Nephron progenitor cell (in vitro differentiated cells): ENCODE data around the gene CD33.

ENCODE experiments used
- DNase-seq: peaks from one replicate; pipeline ENCODE4 v3.0.0; 2021
- H3K27ac Mint-ChIP-seq: 2 replicates; pipeline ENCODE4 v1.8.0; 2021; ENCODE audit warnings: mild to moderate bottlenecking, moderate library complexity, mixed read lengths
- H3K27me3 Mint-ChIP-seq: 2 replicates; pipeline ENCODE4 v1.8.0; 2021; ENCODE audit warnings: mild to moderate bottlenecking, low read depth, mixed read lengths; ENCODE audit not compliant: poor library complexity
- H3K36me3 Mint-ChIP-seq: 2 replicates; pipeline ENCODE4 v1.8.0; 2021; ENCODE audit warnings: low read depth, mixed read lengths
- H3K4me1 Mint-ChIP-seq: 2 replicates; pipeline ENCODE4 v1.8.0; 2021; ENCODE audit warnings: mixed read lengths
- H3K4me3 Mint-ChIP-seq: 2 replicates; pipeline ENCODE4 v1.8.0; 2021; ENCODE audit warnings: mild to moderate bottlenecking, moderate library complexity, mixed read lengths
- H3K9me3 Mint-ChIP-seq: 2 replicates; pipeline ENCODE4 v1.8.0; 2021; ENCODE audit warnings: mild to moderate bottlenecking, moderate library complexity, mixed read lengths
- CTCF ChIP-seq: fragments of 200-600 bp; sonication (generic); IDR thresholded peaks from 2 replicates; pipeline ENCODE4 v1.5.0; 2021; ENCODE audit warnings: antibody characterized with exemption

CD33 gene

GRCh38 chr19:51194527-51195315 lies 30.2 kb upstream of the CD33 start:
- Mint-ChIP-seq H3K27me3 (peaks cover 14% of the 10 kb centered on the region), H3K4me3 (no peak overlapping the region), H3K27ac (no peak overlapping the region), H3K9me3 (peaks cover 22% of the 10 kb centered on the region), H3K36me3 (no peaks in the 10 kb centered on the region), H3K4me1 (no peaks in the 10 kb centered on the region)
- TF ChIP-seq CTCF, result no peak
- DNase-seq, result no peak

- peaks cover 1% of the 10 kb centered on the region for H3K4me1 Mint-ChIP-seq
Measured at GRCh38 chr19:51195316-51195586, 29.6 kb upstream of the CD33 start.

GRCh38 chr19:51195616-51196015 lies 29.3 kb upstream of the CD33 start:
- Mint-ChIP-seq H3K36me3 (no peaks in the 10 kb centered on the region), H3K27me3 (peaks cover 19% of the 10 kb centered on the region), H3K4me1 (peaks cover 5% of the 10 kb centered on the region), H3K27ac (no peak overlapping the region), H3K9me3 (peaks cover 28% of the 10 kb centered on the region), H3K4me3 (no peak overlapping the region)
- DNase-seq, result no peak
- TF ChIP-seq CTCF, result no peak

More at GRCh38 chr19:51195316-51195586, 29.6 kb upstream of the CD33 start:
- no peak for DNase-seq
- Mint-ChIP-seq H3K9me3 (peaks cover 24% of the 10 kb centered on the region), H3K4me3 (no peak overlapping the region), H3K27me3 (peaks cover 15% of the 10 kb centered on the region), H3K36me3 (no peaks in the 10 kb centered on the region), H3K27ac (no peak overlapping the region)
- TF ChIP-seq CTCF, result no peak

- Mint-ChIP-seq H3K4me3 (no peak overlapping the region), H3K9me3 (peaks cover 31% of the 10 kb centered on the region), H3K27me3 (peaks cover 20% of the 10 kb centered on the region), H3K27ac (no peak overlapping the region), H3K4me1 (peaks cover 8% of the 10 kb centered on the region), H3K36me3 (no peaks in the 10 kb centered on the region)
- DNase-seq, result no peak
- TF ChIP-seq CTCF, result no peak
Measured at GRCh38 chr19:51196181-51196580, 28.7 kb upstream of the CD33 start.

- Mint-ChIP-seq H3K9me3 (peaks cover 33% of the 10 kb centered on the region), H3K4me3 (no peak overlapping the region), H3K36me3 (no peaks in the 10 kb centered on the region), H3K27me3 (peaks cover 12% of the 10 kb centered on the region), H3K27ac (no peak overlapping the region), H3K4me1 (peaks cover 8% of the 10 kb centered on the region)
- no peak for TF ChIP-seq CTCF
- DNase-seq, result no peak
Measured at GRCh38 chr19:51198641-51199040, 26.2 kb upstream of the CD33 start.

GRCh38 chr19:51200071-51200666 lies 24.7 kb upstream of the CD33 start:
- Mint-ChIP-seq H3K9me3 (peaks cover 30% of the 10 kb centered on the region), H3K27me3 (peaks cover 9% of the 10 kb centered on the region), H3K27ac (no peak overlapping the region), H3K4me3 (no peak overlapping the region), H3K36me3 (no peaks in the 10 kb centered on the region), H3K4me1 (peaks cover 8% of the 10 kb centered on the region)
- no peak for DNase-seq
- no peak for TF ChIP-seq CTCF
